Body of pancreas (tissue), 4 donors: ENCODE measurements around the gene SMIM14.

Source experiments
- CTCF ChIP-seq, 7 experiments: fragments of 450-650 bp in 4 of 7; fragments of 200-600 bp in 3 of 7; sonication (generic) in 3 of 7; IDR thresholded peaks; one replicate each; pipeline ENCODE4 v1.5.1; 2016 to 2019; ENCODE audit warnings: antibody characterized with exemption in 7 of 7
- POLR2A ChIP-seq, 3 donors: fragments of 450-650 bp; IDR thresholded peaks; one replicate each; pipeline ENCODE4 v1.6.1; 2016; ENCODE audit warnings: antibody characterized with exemption in 3 of 3, mild to moderate bottlenecking in 2 of 3

GRCh38 chr4:39657465-39657864, 18.8 kb upstream of the SMIM14 start:
- TF ChIP-seq POLR2A (IDR thresholded peaks at IDR 0.05) = no peak
- no peak for TF ChIP-seq CTCF (IDR thresholded peaks at IDR 0.05)
